Superior temporal gyrus (tissue), 1 donor: ENCODE results near the gene PHYHD1.

ENCODE experiments used
- DNase-seq: peaks from one replicate; pipeline ENCODE4 v3.0.0-alpha.2; 2016; ENCODE audit errors: extremely low spot score

Gene PHYHD1

DNA sequence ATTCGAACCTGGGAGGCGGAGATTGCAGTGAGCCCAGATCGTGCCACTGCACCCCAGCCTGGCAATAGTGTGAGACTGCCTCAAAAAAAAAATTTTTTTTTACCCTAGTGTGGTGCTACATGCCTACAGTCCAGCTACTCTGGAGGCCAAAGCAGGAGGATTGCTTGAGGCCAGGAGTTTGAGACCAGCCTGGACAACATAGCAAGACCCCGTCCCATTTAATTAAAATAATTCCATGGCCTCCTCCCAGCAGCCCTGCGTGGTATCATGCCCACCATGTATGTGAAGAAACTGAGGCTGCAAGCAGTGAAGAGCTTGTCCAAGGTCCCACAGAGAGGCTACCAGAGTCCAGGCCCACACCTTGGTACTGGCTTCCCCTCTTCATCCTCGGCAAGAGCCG, 19.4 kb upstream of the PHYHD1 start:
- no peak for DNase-seq

DNA sequence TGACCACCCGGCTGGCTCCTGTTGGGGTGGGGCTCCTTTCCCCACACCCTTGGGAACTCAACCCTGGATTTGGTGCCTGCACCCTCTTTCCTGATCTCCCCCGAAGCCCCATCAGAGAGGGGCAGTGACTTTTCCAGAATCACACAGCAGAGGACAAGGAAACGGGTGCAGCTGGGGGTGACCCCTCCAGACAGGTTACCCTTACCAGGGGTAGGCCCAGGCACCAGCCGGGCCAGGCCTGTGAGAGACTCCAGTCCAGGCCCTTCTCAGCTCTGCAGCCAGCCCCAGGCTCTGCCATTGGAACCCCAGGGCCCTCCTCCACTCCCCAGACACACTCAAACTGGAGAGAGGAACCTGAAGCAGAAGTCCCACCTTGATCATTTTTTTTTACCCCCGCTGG, 19.0 kb upstream of the PHYHD1 start:
- no peak for DNase-seq

DNA sequence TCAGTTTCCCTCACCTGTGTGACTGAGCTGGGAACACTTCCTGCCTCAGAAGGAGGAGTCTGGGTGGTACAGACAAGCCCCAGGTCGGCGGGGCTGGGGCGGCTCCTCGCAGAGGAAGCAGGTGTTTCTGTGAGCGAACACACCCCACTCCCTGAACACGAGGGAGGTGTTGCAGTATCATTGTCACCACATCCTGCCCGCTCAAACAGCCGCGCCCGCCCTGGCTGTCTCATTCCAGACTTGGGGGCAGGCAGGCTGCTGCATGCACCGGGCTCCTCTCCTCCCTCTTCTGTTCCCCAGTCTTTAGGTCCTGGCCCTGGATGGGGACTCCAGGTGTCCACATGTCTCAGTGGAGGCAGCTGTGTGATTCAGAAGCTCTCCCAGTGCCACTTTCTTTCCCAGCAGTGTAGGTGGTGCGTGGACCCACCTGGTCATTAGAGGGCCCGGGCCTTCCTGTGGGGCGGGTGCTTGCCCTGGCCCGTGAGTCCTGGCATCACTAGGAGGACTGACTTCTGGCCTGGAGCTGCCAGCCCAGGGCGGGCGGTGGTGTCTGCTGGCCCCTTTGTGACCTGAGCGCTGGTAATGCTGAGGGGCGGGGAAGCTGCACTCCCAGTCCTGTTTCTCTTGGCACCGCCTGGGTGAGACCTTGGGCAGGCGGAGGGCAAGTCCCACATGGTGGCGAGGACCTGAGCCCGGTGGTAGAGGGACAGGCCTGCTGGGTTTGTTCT, 18.3 kb upstream of the PHYHD1 start:
- DNase-seq: no peak

DNA sequence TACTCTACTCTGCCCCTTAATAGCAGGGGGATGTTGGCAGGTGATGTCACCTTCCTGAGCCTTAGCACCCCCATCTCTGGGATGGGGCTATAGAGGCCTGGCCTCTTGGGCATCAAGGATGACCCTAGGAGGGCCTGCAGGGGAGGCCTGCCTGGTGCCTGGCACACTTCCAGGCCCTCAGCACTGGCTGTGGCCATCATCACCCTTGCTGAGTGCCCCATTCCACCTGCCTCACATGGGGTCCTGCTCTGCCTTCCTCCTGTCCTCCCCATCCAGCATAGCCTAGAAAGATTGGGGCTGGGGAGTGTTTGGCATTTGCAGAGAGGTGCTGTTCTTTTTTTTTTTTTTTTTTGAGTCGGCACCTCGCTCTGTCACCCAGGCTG, 17.7 kb upstream of the PHYHD1 start:
- DNase-seq: no peak

DNA sequence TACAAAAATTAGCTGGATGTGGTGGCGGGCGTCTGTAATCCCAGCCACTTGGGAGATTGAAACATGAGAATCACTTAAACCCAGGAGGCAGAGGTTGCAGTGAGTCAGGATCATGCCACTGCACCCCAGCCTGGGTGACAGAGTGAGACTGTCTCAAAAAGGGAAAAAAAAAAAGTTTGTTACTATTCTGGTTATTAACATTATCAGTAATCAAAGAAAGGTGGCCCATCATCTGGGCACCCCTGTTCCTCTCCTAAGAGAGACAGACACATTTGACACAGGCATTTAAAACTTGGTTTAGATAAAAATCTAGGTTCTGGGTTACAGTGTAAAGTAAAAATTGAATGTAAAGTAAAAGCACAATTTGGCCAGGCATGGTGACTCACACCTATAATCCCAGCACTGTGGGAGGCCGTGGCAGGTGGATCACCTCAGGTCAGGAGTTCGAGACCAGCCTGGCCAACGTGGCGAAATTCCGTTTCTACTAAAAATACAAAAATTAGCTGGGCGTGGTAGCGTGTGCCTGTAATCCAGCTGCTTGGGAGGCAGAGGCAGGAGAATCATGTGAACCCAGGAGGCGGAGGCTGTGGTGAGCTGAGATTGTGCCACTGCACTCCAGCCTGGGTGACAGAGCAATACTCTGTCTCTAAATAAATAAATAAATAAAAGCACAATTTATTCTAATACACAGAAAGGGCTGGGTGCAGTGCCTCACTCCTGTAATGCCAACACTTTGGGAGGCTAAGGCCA, 16.7 kb upstream of the PHYHD1 start:
- DNase-seq: no peak

DNA sequence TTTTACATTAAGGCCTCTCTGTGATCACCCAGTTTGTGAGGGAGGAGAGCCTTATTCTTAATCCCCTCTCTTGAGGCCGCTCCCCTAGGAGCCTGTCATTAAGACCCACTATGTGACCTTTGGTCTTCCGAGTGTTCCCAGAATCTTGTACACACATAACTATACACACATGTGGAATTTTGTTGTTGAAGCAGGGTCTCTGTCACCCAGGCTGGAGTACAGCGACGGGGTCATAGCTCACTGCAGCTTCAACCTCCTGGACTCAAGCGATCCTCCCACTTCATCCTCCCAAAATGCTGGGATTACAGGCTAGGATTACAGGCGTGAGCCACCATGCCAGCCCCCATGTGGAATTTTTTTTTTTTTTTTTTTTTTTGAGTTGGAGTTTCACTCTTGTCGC, 14.8 kb upstream of the PHYHD1 start:
- DNase-seq: no peak

DNA sequence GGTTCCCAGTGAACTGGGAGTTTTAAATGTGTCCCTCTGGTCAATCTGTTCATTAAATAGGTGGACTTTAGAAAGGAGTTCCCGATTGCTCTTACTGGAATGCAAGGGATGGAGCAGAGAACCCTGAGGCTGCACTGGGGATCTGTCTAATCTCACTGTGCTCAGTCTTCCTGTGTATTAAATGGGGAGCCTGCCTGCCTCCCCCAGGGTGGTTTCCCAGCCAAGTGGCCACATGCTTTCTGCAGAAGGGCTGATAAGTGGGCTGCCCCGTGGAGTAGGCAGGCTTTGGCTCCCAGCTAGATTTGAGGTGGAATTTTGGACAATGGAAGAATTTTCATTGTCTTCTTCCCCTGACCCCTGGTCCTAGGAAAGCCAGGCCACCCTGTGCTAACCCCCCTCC, 14.0 kb upstream of the PHYHD1 start:
- no peak for DNase-seq

DNA sequence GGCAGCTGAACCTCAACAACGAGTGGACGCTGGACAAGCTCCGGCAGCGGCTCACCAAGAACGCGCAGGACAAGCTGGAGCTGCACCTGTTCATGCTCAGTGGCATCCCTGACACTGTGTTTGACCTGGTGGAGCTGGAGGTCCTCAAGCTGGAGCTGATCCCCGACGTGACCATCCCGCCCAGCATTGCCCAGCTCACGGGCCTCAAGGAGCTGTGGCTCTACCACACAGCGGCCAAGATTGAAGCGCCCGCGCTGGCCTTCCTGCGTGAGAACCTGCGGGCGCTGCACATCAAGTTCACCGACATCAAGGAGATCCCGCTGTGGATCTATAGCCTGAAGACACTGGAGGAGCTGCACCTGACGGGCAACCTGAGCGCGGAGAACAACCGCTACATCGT, 12.4 kb upstream of the PHYHD1 start:
- DNase-seq: no peak

DNA sequence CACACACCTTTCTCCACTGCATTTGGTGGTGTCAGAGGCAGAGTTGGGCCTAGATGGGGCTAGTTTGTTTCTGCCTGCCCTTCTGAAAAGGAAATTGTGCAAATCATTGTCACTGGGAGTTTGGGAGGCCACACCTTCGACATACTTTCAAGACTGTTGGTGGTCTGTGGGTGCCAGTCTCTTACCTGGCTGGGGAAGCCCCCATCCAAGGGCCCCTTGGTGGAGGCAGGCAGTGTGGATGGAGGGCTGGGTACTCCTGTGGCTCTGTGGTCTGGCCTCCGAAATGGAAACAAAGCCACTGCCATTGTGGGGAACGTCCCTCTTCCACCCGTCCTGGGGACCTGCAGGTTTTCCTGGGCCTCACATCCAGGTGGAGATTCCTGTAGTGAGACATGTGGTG, 10.9 kb upstream of the PHYHD1 start:
- no peak for DNase-seq

DNA sequence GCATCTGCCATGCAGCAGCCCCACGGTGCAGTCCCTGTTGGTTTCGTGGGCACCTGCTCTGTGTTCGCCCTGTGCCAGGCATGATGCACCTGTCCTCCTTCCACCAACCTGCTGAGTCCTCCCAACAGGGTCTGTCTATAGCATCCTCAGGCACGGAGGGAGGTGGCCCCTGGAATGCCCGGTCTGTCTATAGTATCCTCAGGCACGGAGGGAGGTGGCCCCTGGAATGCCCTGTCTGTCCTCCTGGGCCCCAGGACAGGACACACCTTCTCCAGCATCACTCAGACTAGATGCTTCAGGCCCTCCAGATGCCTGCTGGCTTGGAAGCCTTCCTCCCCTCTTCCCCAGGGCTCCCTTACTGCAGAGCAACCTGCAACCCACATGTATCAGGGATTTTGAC, 9.9 kb upstream of the PHYHD1 start:
- DNase-seq: no peak

DNA sequence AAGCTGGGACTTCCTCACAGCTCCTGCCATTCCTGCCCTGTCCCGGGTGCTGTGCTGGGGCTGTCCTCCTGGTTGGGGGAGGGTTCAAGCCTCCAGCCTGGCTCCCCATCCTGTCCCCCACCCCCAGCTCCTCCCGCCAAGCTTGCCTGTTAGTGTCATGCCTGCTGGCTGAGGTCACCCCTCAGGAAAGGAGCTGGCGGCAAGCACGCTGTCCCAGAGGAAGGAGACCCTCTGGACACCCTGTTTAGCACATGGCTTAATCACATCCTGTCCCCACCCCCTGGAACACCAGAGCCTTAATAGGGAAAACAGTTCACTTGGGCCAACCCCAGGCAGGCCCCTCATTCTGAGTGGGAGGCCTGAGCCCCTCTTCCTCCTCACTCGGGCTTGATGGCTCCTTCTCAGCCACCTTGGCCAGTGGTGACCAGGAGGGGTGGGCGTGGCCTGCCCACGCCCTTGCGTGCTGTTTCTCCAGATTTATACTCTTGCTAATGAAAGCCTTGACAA, 9.2 kb upstream of the PHYHD1 start:
- DNase-seq: no peak

DNA sequence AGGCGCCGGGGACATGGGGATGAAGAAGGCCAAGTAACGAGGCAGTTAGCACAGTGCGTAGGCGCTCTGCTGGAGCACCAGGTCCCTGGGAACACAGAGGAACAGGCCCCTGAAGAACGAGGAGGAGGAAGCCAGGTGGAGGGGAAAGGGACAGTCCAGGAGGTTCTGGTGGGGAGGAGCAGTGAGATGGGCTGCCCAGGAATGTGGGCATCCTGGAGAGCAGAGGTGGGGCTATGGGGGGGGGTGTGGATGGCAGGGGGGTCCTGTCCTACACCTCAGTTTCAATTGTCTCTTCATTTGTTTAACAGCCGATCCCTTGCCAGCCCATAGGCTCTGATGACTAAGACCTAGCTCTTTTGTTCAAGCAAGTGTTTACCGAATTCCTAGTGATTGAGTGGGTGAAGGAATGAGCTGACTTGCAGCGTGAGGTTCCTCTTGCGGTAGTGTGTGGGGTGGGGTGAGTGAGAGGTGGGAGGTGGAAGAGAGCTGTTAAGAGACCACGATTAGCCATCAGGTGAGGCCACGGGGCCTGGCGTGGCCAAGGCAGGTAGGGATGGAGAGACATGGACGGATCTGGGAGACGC, 8.4 kb upstream of the PHYHD1 start:
- no peak for DNase-seq

DNA sequence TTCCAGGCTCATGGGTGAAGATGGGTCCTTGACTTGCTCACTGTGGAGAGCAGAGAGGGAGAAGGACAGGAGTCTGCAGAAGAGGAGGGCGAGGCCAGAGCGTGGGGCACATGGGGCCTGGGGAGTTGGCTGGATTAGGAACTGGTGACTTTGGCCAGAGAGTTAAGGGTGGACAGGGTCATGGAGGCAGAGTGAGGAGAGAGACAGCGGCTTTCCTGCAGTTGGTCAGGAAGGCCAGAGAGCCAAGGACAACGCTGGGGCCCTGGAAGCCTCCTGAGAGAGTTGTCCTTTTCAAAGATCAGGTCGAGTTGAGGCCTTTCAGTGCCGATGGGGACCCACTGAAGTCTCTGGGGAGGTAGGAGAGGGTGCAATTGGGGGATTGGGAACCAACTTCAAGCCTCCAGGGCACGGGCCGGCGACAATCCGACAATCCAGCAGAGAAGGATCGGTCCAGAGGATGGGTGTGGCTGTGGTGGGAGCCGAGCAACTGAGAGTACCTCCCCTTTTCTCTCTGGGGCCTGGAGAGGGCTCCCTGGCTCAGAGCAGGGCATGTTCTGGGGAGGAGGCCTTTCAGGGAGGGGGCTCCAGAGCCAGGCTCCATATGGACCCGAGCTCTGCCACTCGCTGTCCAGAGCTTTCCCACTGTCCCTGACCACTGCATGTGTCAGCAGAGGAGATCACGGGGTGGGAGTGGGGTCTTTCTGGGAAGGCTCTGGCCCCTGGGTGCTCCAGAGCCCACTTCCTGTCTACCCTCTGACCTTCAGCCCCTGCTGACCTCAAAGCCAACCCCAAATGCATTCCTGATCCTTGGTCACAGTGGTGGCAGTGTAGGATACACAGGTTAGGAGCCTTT, 7.5 kb upstream of the PHYHD1 start:
- DNase-seq: no peak

DNA sequence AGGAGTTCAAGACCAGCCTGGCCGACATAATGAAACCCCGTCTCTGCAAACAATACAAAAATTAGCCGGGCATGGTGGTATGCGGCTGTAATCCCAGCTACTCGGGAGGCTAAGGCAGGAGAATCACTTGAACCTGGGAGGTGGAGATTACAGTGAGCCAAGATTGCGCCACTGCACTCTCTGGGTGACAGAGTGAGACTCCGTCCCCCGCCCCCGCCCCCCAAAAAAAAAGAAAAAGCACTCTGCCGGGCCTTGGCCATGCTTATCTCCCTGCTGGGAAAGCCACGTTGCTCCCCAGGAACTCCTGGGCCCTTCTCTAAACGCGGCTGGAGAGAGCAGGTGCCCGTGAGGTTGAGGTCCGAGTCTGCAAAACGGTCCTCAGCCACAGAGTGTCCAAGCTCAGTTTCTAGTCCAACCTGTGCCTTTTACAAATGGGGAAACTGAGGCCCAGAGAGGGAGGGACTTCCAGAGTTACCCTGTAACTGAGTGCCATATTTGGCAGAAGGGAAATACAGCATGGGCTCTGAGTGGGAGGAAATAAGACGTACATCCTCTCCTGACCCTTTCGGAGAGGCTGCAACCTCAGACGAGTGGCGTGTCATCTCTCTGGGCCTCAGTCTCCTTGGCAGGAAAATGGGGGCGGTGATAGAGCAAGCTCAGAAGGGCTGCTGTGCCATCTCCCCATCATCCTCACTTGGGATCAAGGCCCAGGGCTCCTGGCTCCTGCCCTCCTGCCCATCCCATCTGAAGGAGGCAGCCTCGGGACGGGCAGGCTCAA, 6.6 kb upstream of the PHYHD1 start:
- DNase-seq: no peak

DNA sequence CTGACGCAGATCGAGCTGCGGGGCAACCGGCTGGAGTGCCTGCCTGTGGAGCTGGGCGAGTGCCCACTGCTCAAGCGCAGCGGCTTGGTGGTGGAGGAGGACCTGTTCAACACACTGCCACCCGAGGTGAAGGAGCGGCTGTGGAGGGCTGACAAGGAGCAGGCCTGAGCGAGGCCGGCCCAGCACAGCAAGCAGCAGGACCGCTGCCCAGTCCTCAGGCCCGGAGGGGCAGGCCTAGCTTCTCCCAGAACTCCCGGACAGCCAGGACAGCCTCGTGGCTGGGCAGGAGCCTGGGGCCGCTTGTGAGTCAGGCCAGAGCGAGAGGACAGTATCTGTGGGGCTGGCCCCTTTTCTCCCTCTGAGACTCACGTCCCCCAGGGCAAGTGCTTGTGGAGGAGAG, 4.6 kb upstream of the PHYHD1 start:
- no peak for DNase-seq

DNA sequence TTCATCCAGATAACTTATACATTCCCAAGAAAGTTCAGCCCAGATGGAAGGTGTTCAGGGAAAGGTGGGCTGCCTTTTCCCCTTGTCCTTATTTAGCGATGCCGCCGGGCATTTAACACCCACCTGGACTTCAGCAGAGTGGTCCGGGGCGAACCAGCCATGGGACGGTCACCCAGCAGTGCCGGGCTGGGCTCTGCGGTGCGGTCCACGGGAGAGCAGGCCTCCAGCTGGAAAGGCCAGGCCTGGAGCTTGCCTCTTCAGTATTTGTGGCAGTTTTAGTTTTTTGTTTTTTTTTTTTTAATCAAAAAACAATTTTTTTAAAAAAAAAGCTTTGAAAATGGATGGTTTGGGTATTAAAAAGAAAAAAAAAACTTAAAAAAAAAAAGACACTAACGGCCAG, 4.0 kb upstream of the PHYHD1 start:
- no peak for DNase-seq

DNA sequence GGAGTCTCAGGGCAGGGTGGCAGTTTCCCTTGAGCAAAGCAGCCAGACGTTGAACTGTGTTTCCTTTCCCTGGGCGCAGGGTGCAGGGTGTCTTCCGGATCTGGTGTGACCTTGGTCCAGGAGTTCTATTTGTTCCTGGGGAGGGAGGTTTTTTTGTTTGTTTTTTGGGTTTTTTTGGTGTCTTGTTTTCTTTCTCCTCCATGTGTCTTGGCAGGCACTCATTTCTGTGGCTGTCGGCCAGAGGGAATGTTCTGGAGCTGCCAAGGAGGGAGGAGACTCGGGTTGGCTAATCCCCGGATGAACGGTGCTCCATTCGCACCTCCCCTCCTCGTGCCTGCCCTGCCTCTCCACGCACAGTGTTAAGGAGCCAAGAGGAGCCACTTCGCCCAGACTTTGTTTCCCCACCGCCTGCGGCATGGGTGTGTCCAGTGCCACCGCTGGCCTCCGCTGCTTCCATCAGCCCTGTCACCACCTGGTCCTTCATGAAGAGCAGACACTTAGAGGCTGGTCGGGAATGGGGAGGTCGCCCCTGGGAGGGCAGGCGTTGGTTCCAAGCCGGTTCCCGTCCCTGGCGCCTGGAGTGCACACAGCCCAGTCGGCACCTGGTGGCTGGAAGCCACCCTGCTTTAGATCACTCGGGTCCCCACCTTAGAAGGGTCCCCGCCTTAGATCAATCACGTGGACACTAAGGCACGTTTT, 3.5 kb upstream of the PHYHD1 start:
- DNase-seq: peak; percentile 64

DNA sequence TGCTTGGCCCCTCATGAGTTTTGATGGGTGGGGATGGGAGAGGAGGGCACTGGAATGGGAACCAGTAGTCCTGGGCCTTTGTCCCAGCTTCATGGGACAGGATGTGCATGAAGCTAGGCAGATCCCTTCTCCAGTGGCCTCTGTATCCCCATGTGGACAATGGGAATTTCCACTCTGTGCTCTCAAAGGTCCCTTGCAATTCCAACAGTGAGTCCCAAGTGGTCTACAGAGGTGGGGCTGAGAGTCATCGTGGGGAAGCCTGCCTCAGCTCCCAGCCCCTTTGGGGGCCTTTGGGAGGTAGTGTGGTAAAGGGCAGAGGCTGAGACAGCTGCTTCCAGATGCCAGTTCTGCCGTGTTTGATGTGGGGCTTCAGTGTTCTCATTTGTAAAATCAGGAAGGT, 1.9 kb upstream of the PHYHD1 start:
- DNase-seq: no peak

DNA sequence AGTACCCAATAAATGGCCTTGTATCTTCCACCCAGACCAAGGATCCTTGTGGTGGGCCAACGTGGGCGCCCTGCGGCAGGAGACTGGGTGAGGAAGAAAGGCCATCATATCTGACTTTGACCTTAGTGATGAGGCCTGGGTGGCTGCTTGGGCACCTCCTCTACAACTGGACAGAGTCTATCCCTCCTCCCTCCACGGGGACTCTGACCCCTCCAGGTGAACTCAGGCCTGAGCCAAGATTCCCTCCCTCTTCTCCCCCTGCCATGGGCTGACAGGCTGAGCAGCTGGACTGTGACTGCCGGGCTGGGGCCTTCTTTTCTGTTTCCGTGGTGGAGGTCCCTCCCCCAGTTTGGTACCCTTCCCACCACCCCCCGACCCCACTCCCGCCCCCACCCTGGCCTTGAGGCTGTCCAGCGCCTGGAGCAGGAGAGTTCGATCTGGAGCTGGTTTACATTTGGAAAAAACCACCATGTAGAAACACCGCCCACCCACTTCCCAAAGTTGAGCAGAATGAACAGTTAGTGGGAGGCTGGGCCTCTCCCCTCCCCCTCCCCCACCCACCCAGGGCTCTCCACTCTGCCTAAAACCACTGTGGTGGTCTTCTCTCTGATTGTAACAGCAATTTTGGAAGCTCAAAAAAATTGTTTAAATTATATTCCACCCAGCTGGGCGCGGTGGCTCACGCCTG, 1.2 kb upstream of the PHYHD1 start:
- no peak for DNase-seq
